GM18873 (cell line): ENCODE measurements around the gene ZFPL1.

Experiments used
- ATAC-seq: cut with Tn5 transposase; IDR thresholded peaks from one replicate; pipeline ENCODE4 v1.9.1; 2021; ENCODE audit warnings: mild to moderate bottlenecking, moderate library complexity, moderate number of reproducible peaks; ENCODE audit not compliant: unreplicated experiment, low FRiP score

ZFPL1 gene

DNA sequence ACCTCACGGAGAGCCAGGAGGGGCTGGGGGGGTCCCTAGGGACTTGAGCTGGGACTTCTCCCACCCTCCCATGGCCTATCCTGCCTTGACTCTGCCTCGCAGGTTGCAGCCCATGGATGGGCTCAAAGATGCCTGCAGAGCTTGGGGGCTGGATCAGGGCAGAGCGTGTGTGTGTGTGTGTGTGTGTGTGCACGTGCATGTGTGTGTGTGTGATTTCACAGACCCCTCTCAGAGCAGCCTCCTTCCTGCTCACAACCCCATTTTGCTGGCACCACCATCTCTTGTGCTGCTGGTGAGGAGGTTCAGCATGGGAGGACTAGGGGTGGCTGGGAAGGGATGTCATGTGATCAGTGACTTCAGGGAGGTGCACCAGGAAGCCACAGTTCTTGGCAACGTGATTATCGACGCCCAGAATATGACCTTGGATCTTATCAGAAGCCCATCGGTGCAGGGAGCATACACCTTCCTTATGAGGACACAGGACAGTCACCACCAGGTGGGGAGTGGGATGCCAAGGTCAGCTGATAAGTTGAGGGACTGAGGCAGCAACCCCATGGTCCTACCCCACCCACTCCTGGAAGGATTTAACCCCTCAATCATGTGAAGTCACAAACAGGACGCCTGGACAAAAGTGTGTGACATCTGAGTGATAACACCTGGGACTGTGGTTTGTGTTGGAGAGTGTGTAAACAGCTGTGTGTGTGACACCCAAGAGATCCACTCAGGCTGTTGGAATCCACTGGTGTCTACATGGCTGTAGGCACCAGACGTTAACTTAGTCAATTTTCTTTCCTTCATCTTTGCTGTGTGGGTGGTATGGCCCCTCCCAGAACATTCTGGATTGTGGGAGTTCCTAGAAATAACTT lies 23.8 kb upstream of the ZFPL1 start:
- ATAC-seq: no peak

DNA sequence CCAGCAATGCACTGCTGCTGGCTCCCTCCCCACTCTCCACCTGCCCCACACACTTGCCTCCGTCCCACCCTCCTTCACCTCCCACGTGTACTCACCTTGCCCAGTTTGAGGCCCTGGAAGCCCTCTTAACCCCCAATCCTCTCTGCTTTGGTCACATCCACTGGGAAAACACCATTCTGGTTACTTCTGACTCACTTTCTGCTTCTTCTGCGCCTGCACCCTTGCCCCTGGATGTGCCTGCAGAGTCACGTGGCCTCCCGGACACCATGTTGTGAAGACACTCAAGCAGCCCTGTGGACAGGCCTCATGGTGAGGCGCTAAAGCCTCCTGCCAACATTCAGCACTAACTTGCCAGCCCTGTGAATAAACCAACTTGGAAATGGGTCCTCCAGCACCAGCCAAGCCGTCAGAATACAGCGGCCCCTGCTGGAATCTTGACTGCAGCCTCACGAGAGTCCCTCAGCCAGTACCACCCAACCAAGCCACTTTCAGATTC lies 23.1 kb upstream of the ZFPL1 start:
- ATAC-seq: no peak

DNA sequence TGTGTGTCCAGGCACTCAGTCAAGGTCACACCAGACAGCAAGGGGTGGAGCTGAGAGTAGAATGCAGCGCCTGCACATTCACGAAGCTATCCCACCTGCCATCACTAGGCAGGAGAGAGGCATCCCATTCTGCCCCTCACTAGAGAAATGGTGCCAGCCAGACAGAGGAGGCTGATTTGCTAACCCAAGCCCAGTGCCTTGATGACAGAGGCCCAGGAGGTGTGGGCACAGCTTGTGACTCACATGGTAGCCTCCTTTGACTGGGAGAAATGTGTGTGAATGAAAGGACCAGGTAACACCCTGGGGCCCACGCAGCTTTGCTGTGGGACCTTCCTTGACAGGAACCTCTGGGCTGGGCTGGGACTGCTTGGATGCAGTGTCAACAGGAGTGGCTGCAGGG lies 20.5 kb upstream of the ZFPL1 start:
- ATAC-seq: no peak

DNA sequence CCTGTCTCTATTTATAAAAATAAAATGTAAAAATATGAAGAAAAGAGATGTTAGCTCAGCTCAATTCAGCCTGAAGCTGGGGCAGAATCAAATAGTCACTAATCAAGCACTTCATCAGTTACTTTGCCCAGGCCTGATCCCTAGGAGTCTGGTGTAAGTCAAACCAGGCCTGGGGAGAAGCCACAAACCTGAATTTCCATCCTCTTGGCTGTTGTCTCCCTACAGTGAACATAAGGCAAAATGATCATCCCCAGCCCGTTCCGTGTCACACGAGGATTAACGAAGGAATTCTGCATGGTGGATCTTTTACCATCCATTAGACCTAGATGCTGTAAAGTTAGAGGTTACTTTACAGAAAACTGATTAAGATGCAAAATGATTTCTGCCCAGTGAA lies 19.2 kb upstream of the ZFPL1 start:
- ATAC-seq: no peak

DNA sequence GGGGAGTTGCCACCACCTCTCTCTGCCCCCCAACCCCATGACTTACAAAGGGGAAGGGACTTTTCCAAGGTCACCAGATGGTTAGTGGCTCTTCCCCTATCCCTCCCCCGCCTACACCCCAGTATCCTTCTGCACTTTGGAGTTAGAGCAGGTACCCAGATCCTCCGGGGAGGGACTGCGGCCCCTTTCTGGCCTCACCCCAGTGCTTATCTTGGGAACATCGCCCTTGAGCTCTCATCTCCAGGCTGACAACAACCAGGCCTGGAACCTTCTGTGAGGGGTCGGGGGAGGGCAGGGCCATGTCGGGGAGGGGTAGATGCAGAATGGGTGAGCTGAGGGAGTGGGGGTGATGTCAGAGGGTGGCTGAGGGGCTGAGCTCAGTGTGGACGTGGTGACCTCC lies 18.2 kb upstream of the ZFPL1 start:
- no peak for ATAC-seq

DNA sequence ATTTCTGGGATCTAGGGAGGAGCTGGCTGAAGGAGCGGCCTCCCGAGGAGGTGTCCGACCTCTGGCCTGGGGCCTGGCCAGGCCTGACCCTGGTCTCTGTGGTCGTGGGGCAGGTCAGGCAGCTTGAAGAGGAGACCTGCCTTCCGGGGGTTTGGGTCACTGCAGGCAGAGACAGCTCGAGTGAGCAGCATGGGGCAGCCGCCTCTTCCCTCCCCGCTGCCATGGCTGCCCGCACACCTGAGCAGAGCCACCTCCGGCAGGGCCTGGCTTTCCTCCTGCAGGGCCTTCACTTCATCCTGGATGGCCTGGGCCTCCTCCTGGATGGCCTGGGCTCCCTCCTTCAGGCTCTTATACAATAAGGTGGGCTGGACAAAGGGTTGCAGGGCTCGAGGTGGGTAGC lies 17.7 kb upstream of the ZFPL1 start:
- ATAC-seq: no peak

DNA sequence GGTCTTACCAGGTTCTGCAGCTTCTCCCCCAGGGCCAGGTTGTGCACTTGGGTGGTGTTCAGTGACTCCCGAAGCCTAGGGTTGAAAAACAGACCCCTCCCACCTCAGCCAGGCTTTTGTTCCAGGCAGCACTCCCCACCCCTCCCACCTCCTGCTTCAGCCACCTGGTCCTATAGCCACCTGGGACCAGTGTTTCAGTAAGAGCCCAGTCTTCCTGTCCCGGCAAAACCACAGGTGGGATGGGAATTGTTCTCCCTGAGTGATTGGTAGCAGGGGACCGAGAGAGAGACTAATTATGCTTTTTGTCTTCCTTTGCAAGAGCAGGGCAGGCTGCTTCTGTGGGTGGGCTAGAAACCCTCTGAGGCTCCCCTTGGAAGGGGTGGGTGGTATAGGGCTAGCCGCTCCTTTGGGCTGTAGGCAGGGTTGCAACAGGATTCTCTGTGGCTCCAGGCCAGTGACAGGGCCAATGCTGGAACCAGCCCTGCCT lies 17.2 kb upstream of the ZFPL1 start:
- no peak for ATAC-seq

DNA sequence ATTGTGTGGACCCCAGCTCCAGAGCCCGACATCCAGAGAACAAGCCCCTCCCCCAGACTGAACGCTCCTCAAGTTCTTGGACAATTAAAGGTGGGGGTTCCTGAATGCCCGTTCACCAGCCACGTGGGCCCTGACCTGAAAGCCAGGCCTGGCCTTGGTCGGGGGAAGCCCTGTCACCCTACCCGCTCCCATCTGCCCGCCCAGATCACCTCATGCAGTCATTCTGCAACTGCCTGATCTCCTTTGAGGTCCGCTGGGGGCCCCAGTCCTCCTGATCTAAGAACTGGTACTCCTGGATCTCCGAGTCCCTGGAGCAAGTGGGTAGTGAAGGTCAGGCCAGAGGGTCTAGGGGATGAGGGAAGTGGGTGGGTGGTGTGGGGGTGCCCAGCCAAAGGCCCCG lies 16.6 kb upstream of the ZFPL1 start:
- no peak for ATAC-seq

DNA sequence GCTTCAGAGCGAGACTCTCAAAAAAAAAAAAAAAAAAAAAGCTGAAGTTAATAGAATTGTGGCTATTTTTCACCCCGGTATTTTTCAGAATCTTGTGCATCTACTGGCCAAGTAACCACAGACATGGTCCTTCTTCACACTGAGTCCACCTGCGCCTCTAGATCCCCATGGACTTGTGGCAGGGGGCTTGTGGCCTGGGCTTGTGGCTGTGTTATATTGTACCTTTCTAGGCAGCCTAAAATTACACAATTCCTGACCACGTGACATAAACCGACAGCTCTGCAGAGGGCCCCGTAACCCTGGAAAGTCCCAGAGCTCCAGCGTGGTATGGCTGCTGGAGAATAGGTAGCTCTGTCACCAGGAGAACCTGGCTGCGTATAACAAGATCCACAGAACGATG lies 14.8 kb upstream of the ZFPL1 start:
- no peak for ATAC-seq

DNA sequence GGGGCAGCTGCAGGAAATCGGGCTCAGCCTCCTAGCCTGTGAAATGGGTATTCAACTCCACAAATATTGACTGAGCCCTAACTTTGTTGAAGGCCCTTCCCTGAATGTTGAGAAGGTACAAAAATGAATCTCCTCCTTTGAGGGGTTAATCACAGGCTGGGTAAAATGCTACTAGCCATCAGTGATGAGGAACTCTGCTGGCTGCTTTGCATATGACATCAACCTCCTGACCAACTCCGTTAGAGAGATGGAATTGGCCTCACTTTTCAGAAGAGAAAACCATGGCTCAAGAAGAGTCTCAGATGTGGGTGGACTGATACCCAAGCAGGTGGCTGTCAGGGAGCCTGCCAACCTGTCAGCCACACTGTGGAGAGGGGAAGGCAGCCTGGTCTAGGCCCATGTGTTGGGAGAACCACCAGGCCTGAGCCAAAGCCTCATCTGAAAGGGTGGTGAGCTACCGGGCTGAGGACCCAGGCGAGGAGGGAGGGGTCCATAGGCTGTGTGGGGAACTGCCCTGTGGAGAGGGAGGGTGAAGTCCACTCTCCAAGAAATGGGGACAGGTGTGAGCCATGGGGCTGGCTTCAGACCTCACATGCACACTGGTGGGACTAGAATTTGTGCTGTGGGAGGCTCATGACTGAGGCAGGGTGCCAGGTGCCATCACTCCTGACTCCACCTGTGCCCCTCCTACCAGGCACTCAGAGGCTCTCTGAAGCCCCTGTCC lies 12.0 kb upstream of the ZFPL1 start:
- no peak for ATAC-seq

DNA sequence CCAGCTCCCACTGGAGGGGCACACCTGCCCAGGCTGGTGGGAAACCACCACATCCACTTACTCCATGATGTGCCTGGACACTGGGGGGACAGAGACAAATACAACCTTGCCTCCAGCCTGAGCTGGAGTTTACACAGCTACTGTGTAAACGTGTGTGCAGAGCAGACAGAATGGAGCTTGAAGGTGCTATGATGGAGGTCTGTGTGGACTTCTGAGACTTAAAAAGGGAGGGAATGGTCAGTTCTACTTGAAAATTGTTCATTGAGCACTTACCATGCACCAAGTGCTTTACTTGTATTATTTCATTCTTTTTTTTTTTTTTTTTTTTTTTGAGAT lies 11.4 kb upstream of the ZFPL1 start:
- ATAC-seq: no peak

DNA sequence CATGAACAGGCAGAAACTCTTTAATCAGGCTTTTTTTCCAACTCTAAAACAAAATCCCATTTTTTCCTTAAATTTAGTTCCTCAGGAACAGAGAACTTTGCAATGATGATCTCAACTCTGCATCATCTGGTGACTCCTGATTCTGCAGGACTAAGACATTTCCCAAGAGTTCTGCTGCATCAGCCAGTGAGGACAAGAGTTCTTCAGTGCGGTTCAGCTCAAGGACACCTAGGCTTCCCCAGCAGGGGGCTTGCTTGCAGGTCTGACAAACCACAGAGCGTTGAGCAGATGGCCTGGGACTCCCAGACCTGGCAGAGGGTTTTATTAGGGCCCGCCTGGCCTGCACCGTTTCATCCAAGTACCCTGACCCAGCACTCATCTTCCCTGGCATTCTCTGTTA lies 6.6 kb upstream of the ZFPL1 start:
- ATAC-seq: no peak

DNA sequence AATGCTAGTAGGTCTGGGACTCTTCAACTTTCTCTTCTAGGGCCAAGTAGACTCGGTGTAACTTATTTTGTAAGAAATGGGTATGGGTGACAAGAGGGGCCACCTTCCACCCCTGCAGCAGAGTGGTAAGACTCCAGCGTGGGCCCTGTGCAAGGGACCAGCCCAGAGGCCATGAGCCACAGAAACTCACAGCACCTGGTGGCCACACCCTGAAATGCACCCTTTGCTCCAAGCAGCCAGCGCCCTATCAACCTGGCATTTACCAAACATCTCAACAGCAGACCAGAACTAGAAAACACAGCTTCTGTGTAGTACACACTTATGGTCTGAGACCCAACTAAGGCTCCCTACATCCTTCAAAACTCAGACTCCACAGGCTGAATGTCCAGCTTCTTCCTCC lies 5.9 kb upstream of the ZFPL1 start:
- ATAC-seq: no peak

DNA sequence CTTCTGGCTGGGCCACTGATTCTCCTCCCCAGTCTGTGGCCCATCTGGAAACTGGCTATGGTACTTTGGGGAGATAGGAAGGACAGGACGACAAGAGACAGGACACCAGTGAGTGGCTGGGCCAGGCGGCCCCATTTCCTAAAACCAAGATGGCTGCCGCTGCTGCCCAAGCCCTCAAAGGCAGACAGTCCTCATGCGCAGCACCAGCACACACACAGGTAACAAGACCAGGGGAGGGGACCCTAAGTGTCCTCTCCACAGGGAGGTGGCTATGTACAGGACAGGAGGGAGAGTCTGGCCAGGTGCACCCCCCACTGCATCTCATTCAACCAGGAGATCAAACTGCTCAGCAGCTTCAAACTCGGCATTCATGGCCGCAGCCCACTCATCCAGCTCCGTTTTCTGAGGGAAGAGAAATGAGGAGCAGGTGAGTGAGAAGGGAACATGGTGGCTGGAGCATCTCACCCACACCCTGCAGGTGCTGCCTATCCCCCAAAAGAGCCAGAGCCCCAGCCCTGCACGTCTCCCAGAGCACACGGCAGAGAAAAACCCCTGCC lies 5.2 kb upstream of the ZFPL1 start:
- no peak for ATAC-seq

DNA sequence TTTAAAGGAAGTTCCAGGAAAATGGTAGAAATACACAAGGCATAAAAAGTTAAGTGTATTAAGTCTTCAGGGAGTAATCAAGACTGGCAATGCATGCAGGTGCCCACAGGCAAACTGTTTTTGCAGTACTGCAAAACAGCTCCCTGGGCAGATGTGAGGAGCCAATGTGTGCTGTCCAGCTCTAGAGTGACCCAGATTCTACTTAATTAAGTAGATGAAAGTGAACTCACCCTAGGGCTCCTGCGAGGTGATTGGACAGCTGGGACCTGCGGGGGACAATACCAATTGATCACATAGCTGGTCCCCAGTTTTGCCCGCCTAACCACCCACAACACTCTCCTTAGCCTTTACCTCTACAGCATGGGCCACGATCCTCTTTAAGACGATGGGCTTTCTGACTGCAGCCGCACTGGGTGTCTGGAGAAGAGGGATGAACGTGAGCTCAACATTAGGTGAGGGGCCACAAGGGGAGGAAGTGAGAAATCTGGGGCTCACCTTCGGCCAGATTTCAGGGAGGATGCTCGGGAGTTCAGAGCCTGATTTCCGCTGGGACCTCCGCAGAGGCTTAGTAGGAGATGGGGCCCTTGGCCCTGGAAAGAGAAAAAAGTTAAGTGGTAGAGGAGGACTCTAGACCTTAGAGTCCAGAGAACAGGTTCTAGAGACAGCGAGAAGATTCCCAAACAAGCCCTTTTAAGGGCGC lies 738 bp upstream of the ZFPL1 start:
- ATAC-seq: peak; percentile 21

DNA sequence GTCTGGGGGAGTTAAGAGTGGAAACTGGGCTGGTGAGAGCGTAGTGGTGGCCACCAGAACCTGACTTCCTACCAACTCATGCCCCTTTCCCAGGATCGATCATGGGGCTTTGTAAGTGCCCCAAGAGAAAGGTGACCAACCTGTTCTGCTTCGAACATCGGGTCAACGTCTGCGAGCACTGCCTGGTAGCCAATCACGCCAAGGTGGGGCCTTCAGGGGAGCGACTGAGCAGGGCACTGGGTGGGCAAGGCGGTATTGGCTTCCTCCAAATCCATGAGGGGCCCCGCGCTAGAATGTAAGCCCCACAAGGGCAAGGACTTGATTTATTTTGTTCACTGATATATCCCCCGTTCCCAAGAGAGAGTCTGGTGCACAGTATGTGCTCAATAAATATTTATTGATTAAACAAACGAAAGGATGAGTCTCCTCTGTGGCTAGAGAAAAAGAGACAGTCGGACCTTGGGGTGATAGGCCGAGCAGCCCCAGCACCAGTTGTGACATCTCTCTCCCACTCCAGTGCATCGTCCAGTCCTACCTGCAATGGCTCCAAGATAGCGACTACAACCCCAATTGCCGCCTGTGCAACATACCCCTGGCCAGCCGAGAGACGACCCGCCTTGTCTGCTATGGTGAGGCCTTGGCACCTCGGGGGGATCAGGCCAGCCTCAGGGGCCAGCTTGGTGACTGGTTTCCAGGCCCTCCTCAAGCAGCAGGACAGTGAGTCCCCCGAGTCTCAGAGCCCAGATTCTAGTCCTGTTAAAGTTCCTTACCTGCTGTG lies 765 bp downstream of the ZFPL1 start:
- no peak for ATAC-seq

DNA sequence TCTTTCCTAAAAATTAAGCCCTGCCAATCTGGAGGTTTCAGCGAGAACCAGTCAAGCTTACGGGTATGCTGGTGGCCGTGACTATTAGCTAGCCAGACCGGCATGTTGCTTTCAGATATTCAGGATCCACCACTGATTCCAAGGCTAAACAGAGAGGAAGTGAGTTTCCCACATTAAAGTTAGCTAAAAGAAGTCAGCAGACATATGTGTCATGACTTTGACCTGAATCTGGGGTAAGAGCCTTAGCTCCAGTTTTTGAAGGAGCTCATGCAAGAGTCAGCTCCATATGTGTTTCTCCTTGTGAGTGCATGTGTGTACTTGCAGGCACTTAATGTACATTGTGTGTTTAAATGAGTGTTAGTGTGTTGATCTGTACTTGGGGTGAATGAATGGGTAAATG lies 1.4 kb downstream of the ZFPL1 start:
- ATAC-seq: no peak

DNA sequence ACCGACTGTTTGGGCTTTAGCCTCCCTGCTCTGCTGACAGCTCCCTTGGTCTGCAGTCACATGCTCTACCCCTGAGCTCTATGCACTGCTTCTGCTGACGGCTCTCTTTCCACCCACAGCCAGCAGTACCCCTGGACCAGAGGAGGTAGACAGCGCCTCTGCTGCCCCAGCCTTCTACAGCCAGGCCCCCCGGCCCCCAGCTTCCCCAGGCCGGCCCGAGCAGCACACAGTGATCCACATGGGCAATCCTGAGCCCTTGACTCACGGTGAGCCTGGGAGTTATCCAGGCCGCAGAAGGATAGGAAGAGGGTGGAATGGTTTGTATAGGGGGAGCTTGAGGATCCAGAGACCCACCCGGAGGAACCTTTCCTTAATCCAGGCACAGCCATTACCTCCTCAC lies 2.8 kb downstream of the ZFPL1 start:
- no peak for ATAC-seq

DNA sequence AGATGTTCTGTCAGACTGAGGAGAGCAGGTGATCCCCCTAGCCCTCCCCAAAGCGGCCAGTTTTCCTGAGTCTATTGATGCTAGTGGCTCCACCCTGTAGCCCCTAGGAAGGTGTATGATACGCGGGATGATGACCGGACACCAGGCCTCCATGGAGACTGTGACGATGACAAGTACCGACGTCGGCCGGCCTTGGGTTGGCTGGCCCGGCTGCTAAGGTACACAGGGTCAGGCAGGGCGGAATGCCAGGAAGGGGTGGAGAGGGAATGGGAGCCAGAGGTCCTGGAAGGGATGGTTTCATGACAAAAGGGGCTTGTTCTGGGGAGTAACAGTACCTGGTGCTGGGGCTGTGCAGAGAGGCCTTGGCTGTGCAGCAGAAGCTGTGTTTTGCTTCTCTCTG lies 3.2 kb downstream of the ZFPL1 start:
- no peak for ATAC-seq

DNA sequence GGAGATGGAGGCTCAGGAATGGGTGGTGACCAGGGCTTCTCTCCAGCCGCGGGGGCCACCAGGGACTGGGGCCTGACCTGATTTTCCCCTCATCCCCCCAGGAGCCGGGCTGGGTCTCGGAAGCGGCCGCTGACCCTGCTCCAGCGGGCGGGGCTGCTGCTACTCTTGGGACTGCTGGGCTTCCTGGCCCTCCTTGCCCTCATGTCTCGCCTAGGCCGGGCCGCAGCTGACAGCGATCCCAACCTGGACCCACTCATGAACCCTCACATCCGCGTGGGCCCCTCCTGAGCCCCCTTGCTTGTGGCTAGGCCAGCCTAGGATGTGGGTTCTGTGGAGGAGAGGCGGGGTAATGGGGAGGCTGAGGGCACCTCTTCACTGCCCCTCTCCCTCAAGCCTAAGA lies 3.8 kb downstream of the ZFPL1 start:
- no peak for ATAC-seq
